Dendritic cell treated with granulocyte-macrophage colony-stimulating factor and Interleukin-4, amounts not matched to agents 40 ng/mL and 50 ng/mL, for 4 days (primary cell): ENCODE measurements around the gene SH2B3.
A peak's percentile ranks its signal among the peaks of the same experiment; 100 is the strongest.

Source experiments
- H3K27ac Mint-ChIP-seq: one replicate; pipeline ENCODE4 v1.8.0; 2022; ENCODE audit warnings: mild to moderate bottlenecking, mixed read lengths
- H3K27me3 Mint-ChIP-seq: one replicate; pipeline ENCODE4 v1.8.0; 2022; ENCODE audit warnings: mild to moderate bottlenecking, mixed read lengths
- H3K36me3 Mint-ChIP-seq: one replicate; pipeline ENCODE4 v1.8.0; 2022; ENCODE audit warnings: low read depth, mixed read lengths
- H3K4me1 Mint-ChIP-seq: one replicate; pipeline ENCODE4 v1.8.0; 2022; ENCODE audit warnings: low read depth, mixed read lengths
- H3K4me3 Mint-ChIP-seq: one replicate; pipeline ENCODE4 v1.8.0; 2022; ENCODE audit warnings: mild to moderate bottlenecking, moderate library complexity, mixed read lengths
- H3K9me3 Mint-ChIP-seq: one replicate; pipeline ENCODE4 v1.8.0; 2022; ENCODE audit warnings: mixed read lengths
- intact Hi-C: fragments of 100-400 bp; cut with micrococcal nuclease; formaldehyde crosslinking; loops from one replicate; pipeline ENCODE4 v1.15.0; 2022

The SH2B3 gene

GRCh38 chr12:111434680-111435338 is 29.1 kb downstream of the SH2B3 start:
- Mint-ChIP-seq H3K9me3 (no peaks in the 10 kb centered on the region), H3K27ac (peak overlapping the region; percentile 68), H3K4me3 (peak overlapping the region; percentile 37), H3K27me3 (no peaks in the 10 kb centered on the region), H3K4me1 (peaks cover 98% of the 10 kb centered on the region), H3K36me3 (peaks cover 97% of the 10 kb centered on the region)
- intact Hi-C loops = no loop called here

- peaks cover 98% of the 10 kb centered on the region for H3K4me1 Mint-ChIP-seq
- peak overlapping the region; percentile 37 for H3K4me3 Mint-ChIP-seq
- H3K36me3 Mint-ChIP-seq = peaks cover 97% of the 10 kb centered on the region
- H3K9me3 Mint-ChIP-seq = no peaks in the 10 kb centered on the region
- no peaks in the 10 kb centered on the region for H3K27me3 Mint-ChIP-seq
- H3K27ac Mint-ChIP-seq = peak overlapping the region; percentile 68
- intact Hi-C loops = no loop called here
Observed at GRCh38 chr12:111435661-111436201, 30.0 kb downstream of the SH2B3 start.

- H3K9me3 Mint-ChIP-seq = no peaks in the 10 kb centered on the region
- H3K36me3 Mint-ChIP-seq = peaks cover 98% of the 10 kb centered on the region
- no peaks in the 10 kb centered on the region for H3K27me3 Mint-ChIP-seq
- intact Hi-C loops = no loop called here
- peak overlapping the region; percentile 68 for H3K27ac Mint-ChIP-seq
- H3K4me3 Mint-ChIP-seq = no peak overlapping the region
- peaks cover 98% of the 10 kb centered on the region for H3K4me1 Mint-ChIP-seq
Observed at GRCh38 chr12:111436266-111436665, 30.5 kb downstream of the SH2B3 start.

- no peaks in the 10 kb centered on the region for H3K27me3 Mint-ChIP-seq
- H3K27ac Mint-ChIP-seq = peak overlapping the region; percentile 68
- H3K9me3 Mint-ChIP-seq = no peaks in the 10 kb centered on the region
- H3K36me3 Mint-ChIP-seq = peaks cover 97% of the 10 kb centered on the region
- H3K4me1 Mint-ChIP-seq = peaks cover 98% of the 10 kb centered on the region
- H3K4me3 Mint-ChIP-seq = no peak overlapping the region
- intact Hi-C loops = no loop called here
Observed at GRCh38 chr12:111436811-111437210, 31.1 kb downstream of the SH2B3 start.

- H3K36me3 Mint-ChIP-seq = peaks cover 97% of the 10 kb centered on the region
Observed at GRCh38 chr12:111437816-111438454, 32.2 kb downstream of the SH2B3 start.

GRCh38 chr12:111438481-111438880 is 32.8 kb downstream of the SH2B3 start:
- Mint-ChIP-seq H3K36me3 (peaks cover 97% of the 10 kb centered on the region), H3K27me3 (no peaks in the 10 kb centered on the region), H3K9me3 (no peaks in the 10 kb centered on the region), H3K4me1 (peaks cover 98% of the 10 kb centered on the region), H3K4me3 (peak overlapping the region; percentile 39), H3K27ac (peak overlapping the region; percentile 68)
- intact Hi-C loops = no loop called here

More at GRCh38 chr12:111437816-111438454, 32.2 kb downstream of the SH2B3 start:
- Mint-ChIP-seq H3K27ac (peak overlapping the region; percentile 68), H3K9me3 (no peaks in the 10 kb centered on the region), H3K4me1 (peaks cover 98% of the 10 kb centered on the region), H3K4me3 (peak overlapping the region; percentile 59), H3K27me3 (no peaks in the 10 kb centered on the region)
- intact Hi-C loops = no loop called here

- H3K4me1 Mint-ChIP-seq = peaks cover 100% of the 10 kb centered on the region
- H3K9me3 Mint-ChIP-seq = no peaks in the 10 kb centered on the region
- H3K27me3 Mint-ChIP-seq = no peaks in the 10 kb centered on the region
- intact Hi-C loops = no loop called here
- H3K27ac Mint-ChIP-seq = peak overlapping the region; percentile 68
- peaks cover 99% of the 10 kb centered on the region for H3K36me3 Mint-ChIP-seq
- peak overlapping the region; percentile 44 for H3K4me3 Mint-ChIP-seq
Observed at GRCh38 chr12:111439657-111440151, 34.0 kb downstream of the SH2B3 start.

GRCh38 chr12:111440152-111440551 is 34.4 kb downstream of the SH2B3 start:
- Mint-ChIP-seq H3K4me3 (peak overlapping the region; percentile 44), H3K27me3 (no peaks in the 10 kb centered on the region), H3K27ac (peak overlapping the region; percentile 68), H3K9me3 (no peaks in the 10 kb centered on the region), H3K36me3 (peaks cover 99% of the 10 kb centered on the region), H3K4me1 (peaks cover 100% of the 10 kb centered on the region)
- intact Hi-C loops = no loop called here

- intact Hi-C loops = no loop called here
Observed at GRCh38 chr12:111440631-111441030, 34.9 kb downstream of the SH2B3 start.

GRCh38 chr12:111441107-111441928 is 35.6 kb downstream of the SH2B3 start:
- intact Hi-C loops = no loop called here
- Mint-ChIP-seq H3K36me3 (peaks cover 99% of the 10 kb centered on the region), H3K27ac (peak overlapping the region; percentile 68), H3K27me3 (no peaks in the 10 kb centered on the region), H3K4me1 (peaks cover 100% of the 10 kb centered on the region), H3K4me3 (no peak overlapping the region), H3K9me3 (no peaks in the 10 kb centered on the region)

More at GRCh38 chr12:111440631-111441030, 34.9 kb downstream of the SH2B3 start:
- Mint-ChIP-seq H3K36me3 (peaks cover 99% of the 10 kb centered on the region), H3K9me3 (no peaks in the 10 kb centered on the region), H3K27ac (peak overlapping the region; percentile 68), H3K4me3 (no peak overlapping the region), H3K27me3 (no peaks in the 10 kb centered on the region), H3K4me1 (peaks cover 100% of the 10 kb centered on the region)

- H3K36me3 Mint-ChIP-seq = peaks cover 99% of the 10 kb centered on the region
Observed at GRCh38 chr12:111442301-111443045, 36.8 kb downstream of the SH2B3 start.

GRCh38 chr12:111443086-111443485 is 37.4 kb downstream of the SH2B3 start:
- no peaks in the 10 kb centered on the region for H3K9me3 Mint-ChIP-seq
- no peaks in the 10 kb centered on the region for H3K27me3 Mint-ChIP-seq
- intact Hi-C loops = no loop called here
- H3K4me3 Mint-ChIP-seq = no peak overlapping the region
- H3K36me3 Mint-ChIP-seq = peaks cover 99% of the 10 kb centered on the region
- peak overlapping the region; percentile 68 for H3K27ac Mint-ChIP-seq
- peaks cover 100% of the 10 kb centered on the region for H3K4me1 Mint-ChIP-seq

More at GRCh38 chr12:111442301-111443045, 36.8 kb downstream of the SH2B3 start:
- intact Hi-C loops = no loop called here
- Mint-ChIP-seq H3K27ac (peak overlapping the region; percentile 68), H3K9me3 (no peaks in the 10 kb centered on the region), H3K4me1 (peaks cover 100% of the 10 kb centered on the region), H3K27me3 (no peaks in the 10 kb centered on the region), H3K4me3 (no peak overlapping the region)

- no peaks in the 10 kb centered on the region for H3K9me3 Mint-ChIP-seq
- H3K36me3 Mint-ChIP-seq = peaks cover 99% of the 10 kb centered on the region
- intact Hi-C loops = no loop called here
Observed at GRCh38 chr12:111443586-111443985, 37.9 kb downstream of the SH2B3 start.

More at GRCh38 chr12:111443586-111443985, 37.9 kb downstream of the SH2B3 start:
- Mint-ChIP-seq H3K4me1 (peaks cover 100% of the 10 kb centered on the region), H3K4me3 (peak overlapping the region; percentile 6), H3K27me3 (no peaks in the 10 kb centered on the region), H3K27ac (peak overlapping the region; percentile 68)
